Naive thymus-derived CD4-positive, alpha-beta T cell (primary cell): Measurements from ENCODE around the gene FAM3D. TPM values are rescaled to one million over a fixed set of nuclear protein-coding genes. Genes with fewer than 3 reads are reported as not detected.
"Not testable (repeated sequence)": the region's sequence is repeated elsewhere in the genome, so short reads cannot be mapped to it uniquely, and the experiment has no call there.

Experiments used
- ATAC-seq: fragments of 150-1000 bp; cut with Tn5 transposase; 2 replicates; pipeline ENCODE4 v1.10.0; 2021; ENCODE audit warnings: mild to moderate bottlenecking, moderate library complexity
- CTCF ChIA-PET: fragments of 350-600 bp; sonication (Branson Sonifier 250); formaldehyde crosslinking; loops from one replicate; lab custom pipeline; 2021; ENCODE audit warnings: antibody characterized with exemption; lab: Charles Lee
- POLR2A ChIA-PET: fragments of 350-600 bp; sonication (Branson Sonifier 250); formaldehyde crosslinking; loops from one replicate; lab custom pipeline; 2021; ENCODE audit warnings: antibody characterized with exemption, inconsistent platforms; lab: Charles Lee
- DNase-seq, 9 donors: peaks; one replicate each; pipeline versions ENCODE4 v3.0.0 to v3.0.0-alpha.2; 2020 to 2022; ENCODE audit warnings: mixed read lengths in 1 of 9
- H3K27ac ChIP-seq: one replicate; pipeline ENCODE4 v1.7.0; 2013; ENCODE audit warnings: mild to moderate bottlenecking, low read depth, low read length, moderate library complexity
- H3K27me3 ChIP-seq, 2 donors: one replicate each; pipeline ENCODE4 v1.7.0; 2013; ENCODE audit warnings: low read length in 2 of 2, mild to moderate bottlenecking in 2 of 2, moderate library complexity in 2 of 2; ENCODE audit not compliant: control insufficient read depth in 2 of 2, insufficient read depth in 2 of 2
- H3K36me3 ChIP-seq, 3 experiments: 1 replicate in 2 of 3; 2 replicates in 1 of 3; pipeline ENCODE4 v1.7.0; 2013; ENCODE audit warnings: low read length in 3 of 3, mild to moderate bottlenecking in 3 of 3, moderate library complexity in 1 of 3; ENCODE audit not compliant: insufficient read depth in 3 of 3, control insufficient read depth in 2 of 3
- H3K4me1 ChIP-seq, 2 donors: one replicate each; pipeline ENCODE4 v1.7.0; 2013; ENCODE audit warnings: low read length in 2 of 2, mild to moderate bottlenecking in 2 of 2, moderate library complexity in 1 of 2; ENCODE audit not compliant: control insufficient read depth in 2 of 2, insufficient read depth in 2 of 2
- H3K4me3 ChIP-seq: 2 replicates; pipeline ENCODE4 v1.7.0; 2013; ENCODE audit warnings: mild to moderate bottlenecking, low read length
- H3K9me3 ChIP-seq, 3 experiments: 1 replicate in 2 of 3; 2 replicates in 1 of 3; pipeline ENCODE4 v1.7.0; 2013; ENCODE audit warnings: low read length in 3 of 3; ENCODE audit not compliant: control insufficient read depth in 2 of 3
- H3K27ac Mint-ChIP-seq, 9 donors: one replicate each; pipeline ENCODE4 v1.8.0; 2020 to 2022; ENCODE audit warnings: mixed read lengths in 9 of 9, mild to moderate bottlenecking in 8 of 9, moderate library complexity in 5 of 9, inconsistent platforms in 2 of 9
- H3K27me3 Mint-ChIP-seq, 5 donors: one replicate each; pipeline ENCODE4 v1.8.0; 2021 to 2022; ENCODE audit warnings: mixed read lengths in 5 of 5, mild to moderate bottlenecking in 1 of 5
- H3K36me3 Mint-ChIP-seq, 5 donors: one replicate each; pipeline ENCODE4 v1.8.0; 2020 to 2022; ENCODE audit warnings: mixed read lengths in 5 of 5, mild to moderate bottlenecking in 3 of 5, inconsistent platforms in 1 of 5
- H3K4me1 Mint-ChIP-seq, 7 donors: one replicate each; pipeline ENCODE4 v1.8.0; 2020 to 2022; ENCODE audit warnings: mixed read lengths in 7 of 7, mild to moderate bottlenecking in 3 of 7, inconsistent platforms in 1 of 7
- H3K4me3 Mint-ChIP-seq, 10 donors: one replicate each; pipeline ENCODE4 v1.8.0; 2020 to 2022; ENCODE audit warnings: mild to moderate bottlenecking in 10 of 10, mixed read lengths in 10 of 10, moderate library complexity in 6 of 10, inconsistent platforms in 2 of 10
- H3K9me3 Mint-ChIP-seq, 11 donors: one replicate each; pipeline ENCODE4 v1.8.0; 2020 to 2022; ENCODE audit warnings: mixed read lengths in 11 of 11, mild to moderate bottlenecking in 4 of 11, inconsistent platforms in 1 of 11, moderate library complexity in 1 of 11
- intact Hi-C, 2 donors: fragments of 100-400 bp; cut with micrococcal nuclease; formaldehyde crosslinking; loops; one replicate each; pipeline ENCODE4 v1.15.1; 2023
- polyA plus RNA-seq, 2 donors: library from polyadenylated mRNA; unstranded; fragments of 300-500 nt; fragmentation: Illumina TruSeq; gene quantifications; one replicate each; pipeline ENCODE4 v1.2.3, GENCODE V29; 2021
- total RNA-seq, 6 experiments: library from RNA in 5 of 6; stranded (reverse) in 5 of 6; gene quantifications; 1 replicate in 5 of 6; 2 replicates in 1 of 6; pipeline ENCODE4 v1.2.3 and lab custom pipeline; 2021 to 2026

Gene FAM3D
- total and polyA plus RNA-seq, 7 experiments from 2014 or later: not detected

DNA sequence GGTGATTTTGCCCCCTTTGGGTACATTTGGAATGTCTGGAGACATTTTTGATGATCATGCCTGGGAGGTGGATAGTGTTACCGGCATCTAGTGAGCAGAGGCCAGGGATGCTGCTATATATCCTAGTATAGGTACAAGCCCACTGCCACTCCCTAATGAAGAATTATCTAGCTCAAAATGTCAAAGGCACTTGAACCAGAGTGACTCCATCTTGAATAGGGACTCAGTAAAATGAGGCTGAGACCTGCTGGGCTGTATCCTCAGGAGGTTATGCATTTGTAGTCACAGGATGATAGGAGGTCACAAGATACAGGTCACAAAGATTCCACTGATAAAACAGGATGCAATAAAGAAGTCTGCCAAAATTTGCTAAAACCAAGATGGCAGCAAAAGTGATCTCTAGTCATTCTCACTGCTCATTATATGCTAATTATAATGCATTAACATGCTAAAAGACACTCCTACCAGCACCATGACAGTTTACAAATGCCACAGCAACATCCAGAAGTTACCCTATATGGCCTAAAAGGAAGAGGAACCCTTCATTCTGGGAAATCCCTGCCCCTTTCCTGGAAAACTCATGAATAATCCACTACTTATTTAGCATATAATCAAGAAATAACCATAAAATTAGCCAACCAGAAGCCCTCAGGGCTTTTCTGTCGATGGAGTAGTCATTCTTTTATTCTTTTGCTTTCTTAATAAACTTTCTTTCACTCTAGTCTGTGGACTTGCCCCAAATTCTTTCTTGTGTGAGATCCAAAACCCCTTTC lies 40.0 kb upstream of the FAM3D start:
- no peaks in the 10 kb centered on the region for H3K9me3 ChIP-seq
- Mint-ChIP-seq H3K4me1 (no peaks in the 10 kb centered on the region), H3K9me3 (peaks cover 0 to 3% (median 0%) of the 10 kb centered on the region in 11 donors), H3K27ac (no peak overlapping the region), H3K36me3 (no peaks in the 10 kb centered on the region), H3K27me3 (peaks cover 0 to 7% (median 0%) of the 10 kb centered on the region in 5 donors), H3K4me3 (no peak overlapping the region)
- H3K27ac ChIP-seq: no peak overlapping the region
- H3K27me3 ChIP-seq: no peaks in the 10 kb centered on the region
- intact Hi-C loops: no loop called here
- H3K4me1 ChIP-seq: no peaks in the 10 kb centered on the region
- ChIA-PET POLR2A (no interaction called here), CTCF (no interaction called here)
- H3K36me3 ChIP-seq: no peaks in the 10 kb centered on the region
- H3K4me3 ChIP-seq: no peak overlapping the region
- ATAC-seq: no peak
- DNase-seq: no peak

DNA sequence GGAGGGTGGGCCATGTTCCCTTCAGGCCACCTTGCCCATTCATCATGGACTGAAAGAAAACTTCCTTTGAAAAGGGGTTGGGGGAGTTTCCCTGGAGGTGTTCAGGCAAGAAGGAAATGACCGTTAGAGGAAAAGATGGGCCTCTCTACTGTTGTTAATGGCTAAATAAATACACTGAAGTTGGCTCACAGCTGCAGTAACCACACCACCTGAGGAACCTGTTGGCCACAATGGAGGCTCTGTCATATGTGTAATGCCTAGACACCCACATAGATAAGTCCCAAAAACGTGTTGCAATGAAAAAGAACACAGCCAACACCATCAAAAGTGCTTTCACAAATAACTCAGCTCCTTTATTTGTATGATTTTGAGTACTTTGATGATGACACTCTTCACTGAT lies 38.2 kb upstream of the FAM3D start:
- H3K27me3 Mint-ChIP-seq: peaks cover 0 to 18% (median 5%) of the 10 kb centered on the region in 5 donors
- no peaks in the 10 kb centered on the region for H3K9me3 ChIP-seq
- no peak overlapping the region for H3K27ac Mint-ChIP-seq
- ChIA-PET CTCF (no interaction called here), POLR2A (no interaction called here)
- ATAC-seq (no peak), DNase-seq (no peak)
- no peaks in the 10 kb centered on the region for H3K27me3 ChIP-seq
- no peak overlapping the region for H3K4me3 Mint-ChIP-seq
- intact Hi-C loops: no loop called here
- peaks cover 0 to 4% (median 0%) of the 10 kb centered on the region in 11 donors for H3K9me3 Mint-ChIP-seq
- no peak overlapping the region for H3K27ac ChIP-seq
- no peaks in the 10 kb centered on the region for H3K4me1 ChIP-seq
- no peaks in the 10 kb centered on the region for H3K36me3 Mint-ChIP-seq
- H3K4me3 ChIP-seq: no peak overlapping the region
- no peaks in the 10 kb centered on the region for H3K36me3 ChIP-seq
- H3K4me1 Mint-ChIP-seq: no peaks in the 10 kb centered on the region

DNA sequence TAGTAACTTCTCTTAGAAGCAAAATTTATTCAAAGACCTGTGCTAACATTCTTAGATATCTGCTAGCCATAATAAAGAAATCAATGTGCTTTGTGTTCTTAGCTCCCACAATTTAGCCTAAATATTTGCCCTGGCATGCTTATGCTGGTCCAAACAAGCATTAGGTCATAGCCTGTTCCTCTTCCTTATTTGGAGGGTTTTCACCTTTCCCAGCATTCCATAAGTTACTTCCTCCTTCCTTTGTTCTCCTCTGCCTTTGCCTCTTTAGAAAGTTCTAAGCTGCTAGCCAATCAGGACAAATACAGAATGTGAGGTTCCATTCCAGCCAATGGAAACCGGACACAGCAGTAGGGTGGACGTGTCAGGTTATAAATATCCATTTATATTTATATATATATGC lies 37.7 kb upstream of the FAM3D start:
- H3K27ac ChIP-seq, ATAC-seq, intact Hi-C loops, H3K4me3 ChIP-seq, H3K9me3 ChIP-seq, H3K4me1 ChIP-seq, H3K9me3 Mint-ChIP-seq, H3K4me3 Mint-ChIP-seq, H3K27ac Mint-ChIP-seq, POLR2A ChIA-PET, H3K36me3 ChIP-seq, DNase-seq, CTCF ChIA-PET, H3K36me3 Mint-ChIP-seq, H3K4me1 Mint-ChIP-seq, H3K27me3 ChIP-seq: not testable (repeated sequence)
- H3K27me3 Mint-ChIP-seq: peaks cover 0 to 18% (median 5%) of the 10 kb centered on the region in 5 donors

DNA sequence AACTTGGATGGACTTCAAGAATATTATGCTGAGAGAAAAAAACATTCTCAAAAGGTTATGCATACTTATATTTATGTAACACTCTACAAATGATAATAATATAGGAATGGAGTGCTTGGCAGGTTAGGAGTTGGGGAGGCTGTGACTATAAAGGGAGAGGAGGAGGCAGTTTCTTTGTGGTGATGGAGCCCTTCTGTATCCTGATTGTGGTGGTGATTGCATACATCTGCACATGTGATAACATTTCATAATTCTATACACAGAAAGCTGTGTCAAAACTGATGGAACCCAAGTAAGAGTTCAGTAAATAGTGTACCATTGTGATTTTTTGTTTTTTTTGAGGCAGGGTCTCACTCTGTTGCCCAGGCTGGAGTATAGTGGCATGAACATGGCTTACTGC lies 31.7 kb upstream of the FAM3D start:
- Histone ChIP-seq H3K9me3 (no peaks in the 10 kb centered on the region), H3K4me1 (no peaks in the 10 kb centered on the region), H3K36me3 (no peaks in the 10 kb centered on the region), H3K27ac (no peak overlapping the region), H3K4me3 (no peak overlapping the region), H3K27me3 (no peaks in the 10 kb centered on the region)
- intact Hi-C loops: no loop called here
- no peak for DNase-seq
- Mint-ChIP-seq H3K27ac (no peak overlapping the region), H3K4me1 (peaks cover 0 to 8% (median 0%) of the 10 kb centered on the region in 7 donors), H3K9me3 (peaks cover 0 to 9% (median 2%) of the 10 kb centered on the region in 11 donors), H3K4me3 (no peak overlapping the region), H3K36me3 (no peaks in the 10 kb centered on the region), H3K27me3 (peaks cover 0 to 21% (median 5%) of the 10 kb centered on the region in 5 donors)
- CTCF ChIA-PET: no interaction called here
- POLR2A ChIA-PET: no interaction called here
- no peak for ATAC-seq

DNA sequence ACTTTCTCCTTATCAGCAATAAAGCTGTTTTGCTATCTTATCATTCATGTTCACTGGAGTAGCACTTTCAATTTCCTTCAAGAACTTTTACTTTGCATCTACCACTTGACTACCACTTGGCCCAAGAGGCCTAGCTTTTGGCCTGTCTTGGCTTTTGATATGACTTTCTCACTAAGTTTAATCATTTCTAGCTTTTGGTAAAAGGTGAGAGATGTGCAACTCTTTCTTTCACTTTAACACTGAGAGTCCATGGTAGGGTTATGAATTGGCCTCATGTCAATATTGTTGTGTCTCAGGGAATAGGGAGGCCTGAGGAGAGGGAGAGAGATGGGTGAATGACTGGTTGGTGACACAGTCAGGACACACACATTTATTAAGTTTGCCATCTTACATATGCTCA lies 31.0 kb upstream of the FAM3D start:
- Histone ChIP-seq H3K4me3 (no peak overlapping the region), H3K27ac (no peak overlapping the region), H3K4me1 (no peaks in the 10 kb centered on the region), H3K36me3 (no peaks in the 10 kb centered on the region), H3K27me3 (no peaks in the 10 kb centered on the region), H3K9me3 (no peaks in the 10 kb centered on the region)
- no peak overlapping the region for H3K27ac Mint-ChIP-seq
- DNase-seq (no peak), ATAC-seq (no peak)
- H3K27me3 Mint-ChIP-seq: peaks cover 0 to 20% (median 5%) of the 10 kb centered on the region in 5 donors
- H3K36me3 Mint-ChIP-seq: no peaks in the 10 kb centered on the region
- no peak overlapping the region for H3K4me3 Mint-ChIP-seq
- ChIA-PET CTCF (no interaction called here), POLR2A (no interaction called here)
- intact Hi-C loops: no loop called here
- peaks cover 0 to 9% (median 4%) of the 10 kb centered on the region in 11 donors for H3K9me3 Mint-ChIP-seq
- peaks cover 0 to 8% (median 0%) of the 10 kb centered on the region in 7 donors for H3K4me1 Mint-ChIP-seq

DNA sequence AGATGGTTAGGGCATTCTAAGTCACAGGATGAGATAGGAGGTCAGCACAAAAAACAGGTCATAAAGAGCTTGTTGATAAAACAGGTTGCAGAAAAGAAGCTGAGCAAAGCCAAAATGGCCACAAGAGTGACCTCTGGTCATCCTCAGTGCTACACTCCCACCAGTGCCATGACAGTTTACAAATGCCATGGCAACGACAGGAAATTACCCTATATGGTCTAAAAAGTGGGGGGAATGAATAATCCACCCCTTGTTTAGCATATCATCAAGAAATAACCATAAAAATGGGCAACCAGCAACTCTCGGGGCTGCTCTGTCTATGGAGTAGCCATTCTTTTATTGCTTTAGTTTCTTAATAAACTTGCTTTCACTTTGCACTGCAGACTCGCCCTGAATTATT lies 30.2 kb upstream of the FAM3D start:
- H3K4me1 ChIP-seq, H3K27ac ChIP-seq, H3K27me3 ChIP-seq, H3K4me3 ChIP-seq, POLR2A ChIA-PET, H3K9me3 ChIP-seq, ATAC-seq, H3K4me1 Mint-ChIP-seq, H3K9me3 Mint-ChIP-seq, H3K36me3 Mint-ChIP-seq, H3K36me3 ChIP-seq, H3K4me3 Mint-ChIP-seq, CTCF ChIA-PET, H3K27ac Mint-ChIP-seq, DNase-seq, intact Hi-C loops: not testable (repeated sequence)
- H3K27me3 Mint-ChIP-seq: peaks cover 0 to 14% (median 5%) of the 10 kb centered on the region in 5 donors

DNA sequence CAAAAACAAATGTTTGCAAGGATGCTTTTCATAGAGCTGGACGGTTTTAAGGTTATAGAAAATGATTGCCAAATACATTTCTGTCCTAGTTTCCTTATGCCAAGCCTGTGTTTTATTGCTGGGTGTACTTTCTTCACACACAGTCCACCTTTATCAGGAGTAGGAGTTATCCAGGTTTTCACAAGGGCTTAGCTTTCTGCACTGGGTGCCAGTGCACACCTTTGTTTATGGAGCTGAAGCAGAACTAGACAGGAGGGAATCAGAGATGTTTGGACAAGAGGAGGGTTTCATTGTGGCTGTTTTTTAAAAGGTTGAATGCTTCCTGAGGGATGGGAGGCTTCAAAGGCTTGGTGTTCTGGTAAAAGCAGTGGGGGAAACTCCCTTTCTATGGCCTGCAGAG lies 29.5 kb upstream of the FAM3D start:
- Mint-ChIP-seq H3K9me3 (peaks cover 0 to 14% (median 7%) of the 10 kb centered on the region in 11 donors), H3K27ac (no peak overlapping the region), H3K4me1 (peaks cover 0 to 8% (median 0%) of the 10 kb centered on the region in 7 donors), H3K27me3 (peaks cover 0 to 12% (median 3%) of the 10 kb centered on the region in 5 donors), H3K36me3 (no peaks in the 10 kb centered on the region), H3K4me3 (no peak overlapping the region)
- intact Hi-C loops: no loop called here
- no peak for DNase-seq
- ATAC-seq: no peak
- ChIA-PET POLR2A (no interaction called here), CTCF (no interaction called here)
- Histone ChIP-seq H3K36me3 (no peaks in the 10 kb centered on the region), H3K27ac (no peak overlapping the region), H3K4me3 (no peak overlapping the region), H3K9me3 (no peaks in the 10 kb centered on the region), H3K27me3 (no peaks in the 10 kb centered on the region), H3K4me1 (no peaks in the 10 kb centered on the region)
